Umbilical cord (tissue), 2 donors: Measurements from ENCODE around the gene SULT4A1. TPM values are rescaled to one million over a fixed set of nuclear protein-coding genes. Genes with fewer than 3 reads are reported as not detected.
A peak's percentile ranks its signal among the peaks of the same experiment; 100 is the strongest.

Experiments
- DNase-seq: peaks from one replicate; pipeline ENCODE4 v3.0.0-alpha.2; 2015; ENCODE audit warnings: low spot score
- total RNA-seq: library from RNA; depleted of rRNA; stranded (reverse); fragments of >200 nt; gene quantifications from one replicate; pipeline ENCODE4 v1.2.3, GENCODE V29; 2014; ENCODE audit warnings: low replicate concordance; ENCODE audit not compliant: insufficient read depth

The SULT4A1 gene
- total RNA-seq, 1 donor from 2014 or later: 3.4 TPM

DNA sequence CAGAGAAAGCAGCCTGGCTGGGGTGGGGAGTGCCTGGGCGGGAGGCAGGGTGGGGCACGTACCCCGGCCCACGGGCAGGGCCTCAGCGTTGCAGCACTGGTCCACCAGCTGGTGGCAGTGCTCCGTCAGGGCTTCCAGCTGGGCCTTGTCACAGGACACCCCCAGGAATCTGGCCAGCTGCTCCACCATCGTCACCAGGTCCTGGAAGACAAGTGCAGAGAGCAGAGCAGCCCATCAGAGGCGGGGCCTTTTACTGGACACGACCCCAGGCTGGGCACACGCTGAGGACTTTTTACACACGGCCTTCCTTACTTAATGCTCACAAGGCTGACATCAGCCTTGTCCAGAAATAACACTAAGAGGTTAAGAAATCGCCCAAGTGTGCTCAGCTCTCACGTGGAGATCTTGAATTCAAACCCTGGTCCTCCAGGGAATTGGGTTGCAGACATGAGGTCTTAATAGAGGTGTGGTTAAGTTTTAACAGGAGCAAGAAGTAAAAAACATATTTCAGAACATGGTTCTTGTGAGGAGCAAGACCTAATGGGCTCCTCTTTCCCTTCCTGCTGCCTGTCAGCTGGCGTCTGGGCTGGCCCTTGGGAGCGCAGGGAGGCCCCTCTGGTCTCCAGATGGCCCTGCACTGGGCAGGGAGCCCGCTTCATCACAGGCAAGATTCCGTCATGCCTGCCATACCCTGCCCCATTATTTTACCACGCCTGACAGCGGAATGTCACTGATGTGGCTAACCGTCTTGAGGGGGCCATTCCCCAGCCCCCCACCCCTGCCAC is 33.1 kb downstream of the SULT4A1 start:
- peak; percentile 90 for DNase-seq

DNA sequence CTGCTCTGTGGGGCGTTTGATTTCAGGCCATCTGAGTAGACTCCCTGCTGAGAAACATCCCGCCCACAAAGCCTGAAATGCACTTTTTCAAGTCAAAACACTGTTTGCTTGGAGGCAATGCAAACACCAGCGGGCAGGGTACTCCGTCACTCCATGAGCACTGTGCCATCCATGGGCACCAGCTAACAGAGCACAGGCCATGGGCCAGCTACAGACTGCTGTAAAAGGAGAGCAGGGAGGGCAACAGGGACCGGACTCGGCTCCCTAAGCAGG is 33.7 kb downstream of the SULT4A1 start:
- peak; percentile 17 for DNase-seq

DNA sequence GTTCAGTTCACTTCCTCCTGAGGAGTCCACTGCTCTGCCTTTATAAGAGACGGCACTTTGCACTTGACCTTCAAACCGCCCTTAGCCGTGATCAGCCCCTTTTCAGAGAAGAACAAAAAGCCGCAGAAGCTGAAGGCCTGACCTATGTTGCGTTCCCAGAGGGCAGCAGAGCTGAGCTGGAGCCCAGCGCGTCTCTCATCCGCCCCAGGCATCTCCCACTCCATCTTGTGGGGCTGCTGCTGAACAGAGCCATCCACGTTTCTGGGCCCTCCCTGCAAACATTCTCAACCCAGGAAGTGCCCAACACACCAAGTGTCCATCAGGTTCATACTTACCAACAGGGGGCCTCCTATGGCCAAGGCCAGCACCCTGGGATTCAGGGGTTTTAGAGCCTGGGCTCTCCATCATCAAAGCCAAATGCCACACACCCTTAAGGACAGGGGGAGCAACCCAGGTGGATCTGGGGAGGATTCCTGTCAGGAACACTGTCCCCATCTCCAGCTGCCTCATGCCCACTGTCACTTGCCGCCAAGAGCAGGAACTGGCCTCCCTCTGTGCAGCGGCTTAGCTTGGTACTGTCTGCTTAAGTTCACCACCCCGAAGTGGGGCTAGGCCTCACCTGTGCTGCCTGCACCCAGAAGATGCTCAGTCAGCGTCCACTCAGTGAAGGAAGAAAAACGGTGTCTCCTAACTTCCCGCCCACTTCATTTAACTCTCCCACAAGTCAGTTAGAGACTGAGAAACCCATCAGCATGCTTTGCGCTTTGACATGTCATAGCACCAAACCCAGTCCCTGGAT is 34.2 kb downstream of the SULT4A1 start:
- DNase-seq: no peak

DNA sequence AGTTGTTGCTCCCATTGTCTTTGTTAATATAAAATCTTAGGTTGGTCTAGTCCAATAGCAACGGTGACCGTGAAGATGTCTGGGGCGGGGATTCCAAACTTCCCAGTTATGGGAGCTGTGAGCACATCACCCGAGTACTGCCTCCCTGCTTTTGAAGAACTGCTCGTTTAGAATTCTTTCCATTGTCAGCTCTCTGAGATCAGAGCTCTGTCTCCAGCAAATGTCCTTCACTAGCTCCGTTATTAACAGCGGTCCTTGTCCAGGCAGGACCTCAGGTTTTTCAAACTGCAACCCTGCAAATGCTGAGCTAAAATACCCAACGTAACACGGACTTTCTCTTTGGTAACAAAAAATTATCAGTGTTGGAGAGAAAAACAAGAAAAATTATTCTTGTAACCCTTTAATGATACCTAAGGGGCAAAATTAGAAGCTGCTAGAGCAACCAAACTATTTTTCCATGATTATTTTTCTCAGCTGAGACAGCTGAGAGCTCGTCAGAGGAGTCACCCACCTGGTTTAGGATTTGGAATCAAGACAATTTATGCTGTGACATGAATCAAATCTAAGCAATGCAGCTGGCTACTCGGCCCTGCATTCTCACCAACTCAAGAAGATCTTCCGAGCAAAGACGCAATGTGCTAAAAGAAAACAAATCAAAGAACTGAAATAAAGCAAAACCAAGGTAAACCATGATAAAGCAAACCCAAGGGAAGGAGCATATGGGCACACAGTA is 35.1 kb downstream of the SULT4A1 start:
- peak; percentile 11 for DNase-seq

DNA sequence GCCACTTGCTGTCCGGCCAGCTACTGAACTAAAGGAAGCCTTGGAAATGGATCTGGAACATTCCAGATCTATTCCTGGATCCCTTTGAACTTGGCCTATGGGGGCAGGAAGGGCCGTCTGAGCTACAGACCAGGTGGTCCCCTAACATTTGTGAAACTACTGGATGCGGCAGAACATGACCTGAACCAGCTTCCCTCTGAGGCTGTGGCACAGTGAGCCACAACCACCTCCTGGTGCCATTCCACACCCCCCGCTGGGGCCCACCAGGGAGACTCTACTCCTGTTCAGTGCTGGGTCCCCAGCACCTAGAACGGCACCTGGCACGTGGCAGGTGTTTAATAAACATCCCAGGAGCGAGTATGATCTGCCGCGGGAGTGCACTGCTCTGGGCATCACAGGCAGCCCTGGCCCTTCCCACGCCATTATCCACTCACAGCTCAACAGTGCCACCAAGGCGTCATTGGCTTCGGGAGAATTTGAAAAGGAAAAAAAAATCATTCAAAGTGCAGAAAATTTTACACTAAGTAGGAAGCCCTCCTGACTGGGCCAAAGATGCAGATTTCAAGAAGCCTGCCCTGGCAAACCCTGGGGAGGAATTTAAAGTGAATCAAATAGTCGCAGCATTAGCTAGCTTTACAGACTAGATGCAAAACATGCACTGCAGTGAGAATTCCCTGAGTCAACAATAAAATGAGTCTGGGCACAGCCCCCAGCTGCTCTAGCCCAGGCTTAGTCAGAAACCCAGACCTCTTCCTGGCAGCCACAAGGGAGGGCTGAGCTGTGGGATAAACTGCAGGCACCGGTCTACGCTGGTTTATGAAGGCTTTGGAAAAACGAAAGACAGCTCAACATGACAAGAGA is 35.9 kb downstream of the SULT4A1 start:
- DNase-seq: peak; percentile 96

DNA sequence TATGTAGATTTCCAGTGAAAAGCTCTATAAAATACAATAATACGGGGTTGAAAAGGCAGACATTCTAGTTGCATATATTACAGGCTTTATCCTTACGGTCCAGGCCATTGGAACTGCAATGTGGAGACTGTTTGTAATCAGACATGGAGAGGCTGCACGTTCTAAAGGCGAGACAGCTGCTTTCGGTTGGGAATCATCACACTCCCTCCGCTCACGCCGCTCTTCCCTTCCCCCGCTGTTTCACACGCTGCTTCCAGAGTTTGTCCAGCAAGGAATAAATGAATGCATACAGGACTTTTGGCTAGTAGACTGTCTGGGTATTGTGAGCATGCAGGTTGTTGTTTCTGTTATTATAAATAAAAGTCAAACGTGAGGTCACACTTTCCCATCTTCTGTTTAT is 36.7 kb downstream of the SULT4A1 start:
- no peak for DNase-seq

DNA sequence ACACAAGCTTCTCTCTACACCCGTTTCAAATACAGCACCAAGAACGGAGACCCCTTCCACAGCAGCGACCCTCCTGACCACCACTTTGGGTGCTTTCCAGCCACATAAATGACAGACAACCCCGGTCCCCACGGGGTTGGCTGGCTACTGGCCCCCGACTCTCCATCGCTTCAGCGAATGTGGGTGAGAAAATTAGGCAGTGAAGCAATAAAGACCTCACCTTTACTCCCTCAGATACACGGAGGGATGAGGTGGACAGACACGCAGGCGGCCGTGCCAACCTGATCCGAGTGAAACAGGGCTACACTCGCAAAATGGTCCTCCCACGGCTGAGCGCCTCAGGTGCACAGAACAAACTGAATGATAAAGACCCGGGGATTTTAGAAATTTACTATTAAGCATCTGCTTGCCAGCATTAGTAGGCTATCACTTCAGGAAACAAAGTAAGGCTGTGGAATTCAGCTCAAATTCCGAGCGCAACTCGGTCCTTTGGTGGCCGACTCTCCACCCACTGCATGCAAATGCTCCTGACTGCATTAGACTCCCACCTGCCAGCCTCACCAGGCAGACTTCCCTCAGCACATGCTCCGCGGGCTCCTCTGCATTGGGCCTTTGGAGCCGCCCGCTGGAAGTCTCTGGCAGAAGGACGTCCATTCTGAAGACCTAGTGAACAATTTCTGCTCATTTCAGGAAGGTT is 37.4 kb downstream of the SULT4A1 start:
- no peak for DNase-seq

DNA sequence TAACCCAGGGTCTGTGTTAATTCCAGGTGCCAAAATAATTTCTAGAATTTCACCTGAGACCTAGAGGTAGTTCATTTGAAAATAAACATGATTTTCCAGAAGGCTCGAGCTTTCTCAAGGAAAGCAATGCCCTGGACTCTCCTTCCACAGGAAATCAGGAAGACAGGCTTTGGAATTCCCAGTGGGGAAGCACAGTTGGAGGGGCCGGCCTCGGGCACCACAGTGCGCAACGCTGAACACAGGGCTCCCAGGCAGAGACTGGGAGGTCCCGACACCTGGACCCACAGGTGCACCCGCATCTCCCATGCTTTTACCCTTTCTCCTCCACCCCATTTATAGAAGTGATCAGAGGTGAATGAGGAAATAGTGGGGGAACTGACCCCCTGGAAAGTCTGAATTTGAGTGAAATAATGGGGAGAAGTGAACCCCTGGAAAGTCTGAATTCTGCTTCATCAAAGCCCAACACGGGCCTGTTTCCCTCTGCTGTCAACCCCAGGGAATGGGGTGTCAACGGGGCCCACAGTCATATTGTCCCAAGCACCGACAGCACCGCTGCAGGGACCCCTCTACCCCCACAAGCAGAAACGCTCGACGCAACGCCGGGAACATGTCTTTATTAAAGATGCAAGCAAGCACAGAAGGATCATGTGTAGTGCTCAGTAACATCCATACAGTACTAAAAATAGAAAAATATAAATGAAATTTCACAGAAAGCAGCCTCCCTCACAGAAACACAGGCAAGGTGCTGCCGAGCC is 38.2 kb downstream of the SULT4A1 start:
- DNase-seq: no peak

DNA sequence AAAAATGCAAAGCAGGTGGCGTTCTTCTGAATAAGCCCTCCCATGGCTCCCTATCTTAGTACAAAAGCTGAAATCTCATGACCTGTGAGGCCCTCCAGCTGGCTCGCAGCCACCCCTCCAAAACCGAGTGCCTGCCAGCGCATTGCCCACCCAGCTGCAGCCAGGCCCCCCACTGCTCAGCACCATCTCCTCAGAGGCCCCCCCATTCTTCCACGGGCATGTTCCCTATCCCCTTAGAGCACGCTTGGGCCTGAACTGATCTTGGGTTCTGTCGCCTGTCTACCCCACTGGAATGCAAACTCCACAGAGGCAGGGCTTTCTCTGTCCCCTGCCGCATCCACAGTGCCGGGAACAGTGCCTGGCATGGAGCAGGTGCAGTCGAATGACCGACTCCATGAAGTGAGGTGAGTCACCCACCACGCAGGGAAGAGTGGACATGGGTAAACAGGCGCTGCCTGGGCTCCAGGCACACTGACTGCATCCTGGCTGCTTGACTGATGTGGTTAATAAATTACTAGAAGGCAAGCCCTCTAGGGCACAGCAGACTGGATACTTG is 38.9 kb downstream of the SULT4A1 start:
- no peak for DNase-seq

DNA sequence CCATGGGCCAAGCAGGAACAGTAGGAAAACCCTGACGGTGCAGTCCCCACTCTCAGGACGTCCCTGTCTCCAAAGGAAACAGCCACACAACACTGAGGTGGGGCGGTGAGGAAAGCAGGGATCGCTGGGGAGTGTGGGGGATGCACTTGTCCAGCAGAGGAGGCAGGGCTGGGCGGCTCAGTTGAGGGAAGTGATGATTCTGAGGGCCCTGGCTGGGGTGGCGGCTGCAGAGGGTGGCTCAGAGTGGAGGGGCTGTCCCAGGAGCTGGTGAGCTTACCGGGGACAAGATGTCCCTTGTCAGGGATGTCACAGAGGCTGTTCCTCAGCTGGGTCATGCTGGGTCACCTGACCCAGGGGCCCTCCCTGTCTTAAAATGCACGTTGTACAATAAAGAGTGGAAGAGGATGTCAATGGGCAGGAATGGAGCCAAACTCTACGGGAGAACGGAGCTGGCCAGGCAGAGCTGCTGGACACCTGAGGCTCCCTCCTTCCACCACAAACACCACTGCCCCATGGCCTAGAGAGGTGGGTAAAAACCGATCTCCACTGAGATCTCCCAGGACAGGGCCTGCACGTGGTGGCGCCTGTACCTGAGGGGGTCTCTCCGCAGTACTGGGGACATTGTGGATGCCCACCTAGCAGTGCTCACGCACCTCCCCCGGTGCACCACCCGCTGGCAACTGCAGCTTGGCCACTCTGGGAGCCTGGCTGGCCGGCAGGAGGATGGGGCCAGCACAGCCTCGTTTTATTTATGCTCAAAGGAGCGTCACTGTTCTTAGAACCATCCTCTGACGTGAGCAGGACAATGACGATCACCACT is 40.5 kb downstream of the SULT4A1 start:
- no peak for DNase-seq

DNA sequence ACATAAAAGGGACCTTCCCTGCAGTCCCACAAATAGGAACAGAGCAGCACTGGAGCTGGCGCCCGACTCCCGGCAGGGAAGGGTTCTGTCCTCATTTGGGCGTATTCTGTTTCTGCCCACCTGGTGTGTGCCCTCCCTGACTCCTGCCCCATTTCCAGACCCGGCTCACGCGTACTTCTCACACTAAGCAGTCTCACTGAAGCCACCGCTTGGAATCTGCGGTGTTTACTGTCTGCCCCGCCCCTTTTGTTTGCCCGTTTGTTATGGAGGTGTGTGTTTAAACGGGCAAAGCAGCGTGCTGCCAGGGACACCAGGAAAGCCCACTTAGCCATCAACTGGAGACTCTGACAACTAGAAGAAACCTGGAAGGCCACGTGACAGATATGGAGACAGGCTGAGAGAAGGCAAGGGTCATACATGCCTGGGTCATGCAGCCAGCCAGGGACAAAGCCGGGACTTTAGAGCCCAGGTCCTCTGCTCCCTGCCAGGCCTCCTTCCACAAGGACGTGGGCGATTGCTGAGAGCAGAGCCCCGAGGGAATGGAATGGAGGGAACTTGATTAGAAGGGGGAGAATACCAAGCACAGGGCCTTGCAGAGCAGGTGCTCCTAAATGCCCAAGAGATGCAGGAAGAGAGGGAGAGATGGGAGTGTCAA is 41.5 kb downstream of the SULT4A1 start:
- DNase-seq: no peak

DNA sequence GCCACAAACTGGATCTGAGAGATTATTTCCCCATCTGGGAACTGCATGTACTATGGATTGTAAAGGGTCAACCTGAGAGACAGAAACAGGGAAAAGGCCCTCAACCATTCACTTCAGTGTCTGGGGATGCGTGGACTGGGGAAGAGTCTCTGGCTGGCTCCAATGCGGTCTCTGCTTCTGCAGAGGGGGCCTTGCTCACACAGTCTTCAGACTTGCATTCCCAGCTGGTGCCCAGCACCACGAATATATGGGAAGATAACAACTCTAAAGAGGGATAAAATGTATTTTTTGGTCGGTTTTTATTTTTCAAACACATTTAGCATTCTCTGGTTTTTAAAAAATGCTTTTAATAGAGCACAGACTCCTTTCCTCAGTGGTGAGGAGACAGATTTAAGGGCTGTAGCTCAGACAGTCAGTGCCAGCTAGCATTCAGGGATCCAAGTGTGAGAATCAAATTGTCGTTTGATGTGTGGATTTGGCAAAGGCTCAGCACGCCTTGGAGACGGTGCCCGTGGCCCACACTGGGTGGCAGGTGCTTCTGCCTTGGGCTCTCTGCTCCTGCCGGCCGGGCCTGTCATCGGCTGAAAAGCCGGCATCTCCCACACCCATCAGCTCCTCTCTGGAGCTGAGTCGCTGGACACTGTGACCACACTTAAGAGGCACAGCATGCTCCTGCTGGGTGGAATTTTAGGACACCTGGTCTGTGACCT is 42.2 kb downstream of the SULT4A1 start:
- DNase-seq: no peak

DNA sequence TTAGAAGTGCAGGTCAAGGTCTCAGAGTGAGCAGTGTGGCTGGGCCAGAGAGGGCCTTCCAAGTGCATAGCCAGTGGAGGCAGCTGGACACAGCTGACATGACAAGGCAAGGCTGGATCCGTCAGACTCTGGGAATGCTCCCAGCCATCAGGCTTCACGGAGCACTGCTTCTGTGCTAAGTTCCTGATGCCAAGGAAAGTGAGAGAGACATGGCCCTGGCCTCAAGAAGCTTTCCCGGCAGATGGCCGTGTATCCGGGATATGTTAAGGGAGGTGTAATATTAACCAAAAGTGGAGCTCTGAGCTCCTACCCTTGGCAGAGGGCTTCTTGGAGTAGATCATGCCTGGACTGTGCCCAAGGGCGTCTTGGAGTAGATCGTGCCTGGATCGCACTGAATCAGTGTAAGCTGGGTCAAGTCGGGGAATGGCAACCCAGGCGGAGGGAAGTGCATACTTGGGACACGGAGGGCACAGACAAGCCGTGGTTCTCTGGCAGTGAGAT is 42.8 kb downstream of the SULT4A1 start:
- no peak for DNase-seq

DNA sequence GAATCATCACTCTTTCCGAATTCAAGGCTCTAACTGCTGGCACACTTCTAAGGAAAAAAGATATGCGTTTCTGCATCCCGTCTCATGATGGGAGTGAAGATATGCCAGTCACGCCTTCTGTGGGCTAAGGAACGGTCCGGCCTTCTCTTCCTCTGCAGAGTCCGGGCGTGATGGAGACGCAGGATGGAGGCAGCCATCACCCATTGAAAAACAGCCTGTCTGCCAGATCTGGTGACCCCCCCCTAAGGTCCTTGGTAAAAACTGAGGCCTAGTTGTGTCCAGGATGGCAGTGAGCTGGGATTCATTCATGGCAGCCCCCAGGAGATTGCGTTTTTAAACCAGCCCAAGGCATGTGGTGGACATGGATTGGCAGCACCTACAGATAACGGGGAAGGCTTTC is 43.3 kb downstream of the SULT4A1 start:
- DNase-seq: no peak

DNA sequence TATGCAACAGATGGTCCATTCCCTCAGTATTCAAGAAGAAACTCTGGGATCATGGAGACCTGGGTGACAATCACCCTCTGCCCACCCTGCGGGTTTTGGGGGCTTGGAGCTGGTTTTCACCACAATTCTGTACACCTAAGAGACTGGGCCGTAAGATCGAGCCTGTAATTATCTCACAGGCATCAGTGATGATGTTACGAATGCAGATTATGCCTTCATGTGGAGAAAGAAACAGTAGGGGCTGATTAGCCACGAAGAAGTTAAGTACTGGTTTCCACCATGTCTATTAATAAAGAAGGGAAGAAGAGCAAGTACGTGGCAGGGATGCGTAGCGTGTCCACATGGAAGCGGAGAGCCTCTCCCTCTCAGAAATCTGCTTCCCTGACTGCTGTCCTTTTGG is 44.9 kb downstream of the SULT4A1 start:
- DNase-seq: no peak

DNA sequence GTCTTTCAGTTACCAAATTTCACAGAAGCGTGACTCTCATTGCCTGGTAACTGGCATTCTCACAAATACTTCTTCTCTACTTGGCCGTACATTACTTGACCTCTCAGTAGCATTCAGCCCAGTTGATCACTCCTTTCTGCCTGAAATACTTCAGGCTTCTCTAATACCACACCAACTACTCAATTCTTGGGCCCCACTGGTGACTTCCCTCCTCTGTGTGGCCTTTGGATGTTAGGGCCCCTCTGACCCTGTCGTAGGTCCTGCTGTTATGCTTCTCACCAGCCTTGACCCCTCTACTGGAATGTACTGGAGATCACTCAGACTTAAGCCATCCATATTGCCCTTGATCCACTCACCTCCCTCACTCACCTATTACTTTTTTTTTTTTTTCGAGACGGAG is 48.0 kb downstream of the SULT4A1 start:
- DNase-seq: no peak

DNA sequence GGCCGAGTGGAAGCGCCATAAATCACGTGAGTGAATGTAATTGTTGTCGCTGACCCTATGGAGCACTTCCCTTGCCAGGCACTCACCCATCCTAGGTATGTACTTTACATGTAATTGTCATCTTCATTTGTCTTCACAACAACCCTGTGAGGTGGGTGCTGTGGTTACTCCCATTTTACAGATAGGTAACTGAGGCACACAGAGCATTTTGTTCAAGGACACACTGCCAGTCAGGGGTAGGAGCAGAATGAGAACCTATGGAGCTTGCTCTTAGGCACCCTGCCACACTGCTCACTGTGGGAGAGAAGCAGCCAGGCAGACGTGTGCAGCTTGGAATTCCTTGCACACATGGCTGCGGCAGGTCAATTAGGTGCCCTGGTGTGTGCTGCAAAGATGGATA is 49.4 kb downstream of the SULT4A1 start:
- DNase-seq: no peak
